ENCODE data around the gene UGT1A10.
A peak's percentile ranks its signal among the peaks of the same experiment; 100 is the strongest.
"Not testable (repeated sequence)": the region's sequence is repeated elsewhere in the genome, so short reads cannot be mapped to it uniquely, and the experiment has no call there.

The UGT1A10 gene

GRCh38 chr2:233698740-233699139, 62.5 kb downstream of the UGT1A10 start:
- no peak for DNase-seq

GRCh38 chr2:233699424-233700027, 63.3 kb downstream of the UGT1A10 start:
- no peak for DNase-seq

DNA sequence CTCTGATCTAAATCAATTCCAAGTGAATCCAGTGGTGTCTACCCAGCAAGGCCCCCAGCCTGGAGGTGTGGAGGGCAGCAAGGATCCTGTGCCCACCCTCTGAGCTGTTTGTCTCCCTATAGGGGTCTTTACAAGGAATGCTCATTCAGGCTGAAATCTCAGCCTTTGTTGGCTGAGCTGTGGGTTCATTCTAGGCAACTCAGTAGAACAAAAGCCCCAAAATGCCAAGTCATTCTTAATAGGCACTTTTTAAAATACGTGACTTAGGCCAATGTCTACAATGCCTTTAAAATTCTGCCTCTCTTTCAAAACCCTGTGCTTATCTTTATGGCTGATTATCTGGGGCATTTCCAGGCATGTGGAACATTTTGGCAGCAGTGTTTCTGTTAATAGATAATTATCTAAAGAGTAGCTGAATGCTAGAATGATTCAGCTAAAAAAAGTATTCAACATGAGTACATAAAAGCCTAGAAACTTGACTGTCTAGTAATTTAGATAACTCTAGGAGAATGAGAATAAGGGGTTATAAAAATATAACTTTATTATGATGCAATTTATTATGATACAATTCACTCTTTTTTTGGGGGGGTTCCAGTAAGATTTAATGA, 63.9 kb downstream of the UGT1A10 start:
- no peak for DNase-seq

GRCh38 chr2:233700842-233701241, 64.6 kb downstream of the UGT1A10 start:
- DNase-seq: not testable (repeated sequence)

DNA sequence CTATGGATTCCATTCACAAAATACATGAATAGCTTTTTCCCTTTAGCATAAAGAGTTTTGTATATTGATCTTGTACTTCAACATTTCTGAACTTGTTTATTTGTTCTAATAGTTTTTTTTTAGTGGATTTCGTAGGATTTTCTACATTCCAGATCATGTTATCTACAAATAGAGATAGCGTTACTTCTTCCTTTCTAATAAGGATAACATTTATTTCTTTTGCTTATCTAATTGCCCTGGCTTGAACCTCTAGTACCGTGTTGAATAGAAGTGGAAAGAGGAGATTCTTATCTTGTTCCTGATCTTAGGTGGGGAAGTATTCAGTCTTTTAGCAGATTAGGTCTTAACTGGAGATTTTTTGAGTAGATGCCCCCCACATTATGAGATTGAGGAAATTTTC, 66.0 kb downstream of the UGT1A10 start:
- DNase-seq: no peak

DNA sequence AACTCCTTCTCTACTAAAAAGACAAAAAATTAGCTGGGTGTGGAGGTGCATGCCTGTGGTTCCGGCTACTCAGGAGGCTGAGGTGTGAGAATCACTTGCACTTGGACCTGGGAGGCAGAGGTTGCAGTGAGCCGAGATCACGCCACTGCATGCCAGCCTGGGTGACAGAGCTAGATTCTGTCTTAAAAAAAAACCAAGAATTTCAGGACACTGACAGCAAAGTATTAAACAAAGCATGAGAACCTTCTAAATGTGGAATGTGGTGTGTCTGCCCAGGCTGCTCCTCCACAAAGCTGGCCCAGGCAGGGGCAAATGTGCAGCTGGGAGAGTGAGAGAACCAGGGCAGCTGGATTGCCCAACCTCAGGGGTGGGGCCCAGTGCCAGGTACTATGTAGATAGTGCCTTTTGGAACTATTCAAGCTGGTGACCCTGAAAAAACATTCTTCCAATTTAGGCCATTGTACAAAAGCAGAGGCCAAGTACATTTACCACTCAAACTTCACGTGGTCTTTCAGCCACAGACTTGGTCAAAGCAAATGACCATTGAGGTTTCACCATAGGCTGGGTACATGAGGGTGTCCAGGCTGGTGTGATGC, 69.8 kb downstream of the UGT1A10 start:
- no peak for DNase-seq

- DNase-seq: no peak
Observed at GRCh38 chr2:233706720-233707119, 70.5 kb downstream of the UGT1A10 start.

DNA sequence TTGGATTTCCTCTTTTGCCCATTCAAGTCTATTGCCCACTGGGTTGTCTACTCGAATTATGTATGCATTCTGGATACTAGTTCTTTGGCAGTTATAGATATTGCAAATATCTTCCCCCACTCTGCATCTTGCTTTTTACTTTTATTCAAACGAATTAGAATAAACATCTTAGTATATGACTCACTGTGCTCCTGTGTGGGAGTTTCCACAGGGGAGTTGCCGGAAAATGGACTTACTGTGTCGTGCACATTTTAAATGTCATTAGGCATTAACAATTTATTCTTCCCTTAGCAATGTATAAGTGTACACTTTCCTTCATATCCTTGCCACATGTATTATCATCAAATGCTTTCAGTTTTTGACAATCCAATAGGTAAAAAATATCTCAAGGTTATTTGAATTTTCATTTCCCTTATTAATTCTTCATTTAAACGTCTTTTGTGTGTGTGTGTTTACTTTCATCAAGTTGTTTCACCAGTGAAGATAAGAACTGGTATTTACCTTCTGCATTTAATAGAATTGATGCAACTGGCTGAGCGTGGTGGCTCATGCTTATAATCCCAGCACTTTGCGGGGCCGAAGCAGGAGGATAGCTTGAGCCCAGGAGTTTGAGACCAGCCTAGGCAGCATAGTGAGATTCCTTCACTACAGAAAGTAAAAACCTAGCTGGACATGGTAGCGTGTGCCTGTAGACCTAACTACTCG, 71.8 kb downstream of the UGT1A10 start:
- no peak for DNase-seq

DNA sequence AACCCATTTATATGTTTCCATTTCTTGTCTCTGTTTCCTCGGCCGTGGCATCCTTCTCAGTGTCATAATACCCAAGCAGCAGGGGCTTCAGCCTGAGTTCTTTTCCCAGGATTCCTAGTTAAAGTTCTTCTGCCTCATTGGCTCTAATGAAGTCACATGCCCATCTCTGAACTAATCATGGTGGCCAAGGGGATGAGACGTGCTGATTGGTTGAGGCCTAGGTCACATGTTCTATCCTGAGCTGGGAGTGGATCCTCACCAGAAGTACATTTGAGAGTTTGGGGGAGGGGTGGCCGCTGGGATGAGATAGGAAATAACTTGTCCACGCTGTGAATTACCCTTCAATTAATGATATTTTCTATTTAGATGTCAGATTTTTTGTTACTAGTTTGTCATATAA, 72.7 kb downstream of the UGT1A10 start:
- DNase-seq: no peak

DNA sequence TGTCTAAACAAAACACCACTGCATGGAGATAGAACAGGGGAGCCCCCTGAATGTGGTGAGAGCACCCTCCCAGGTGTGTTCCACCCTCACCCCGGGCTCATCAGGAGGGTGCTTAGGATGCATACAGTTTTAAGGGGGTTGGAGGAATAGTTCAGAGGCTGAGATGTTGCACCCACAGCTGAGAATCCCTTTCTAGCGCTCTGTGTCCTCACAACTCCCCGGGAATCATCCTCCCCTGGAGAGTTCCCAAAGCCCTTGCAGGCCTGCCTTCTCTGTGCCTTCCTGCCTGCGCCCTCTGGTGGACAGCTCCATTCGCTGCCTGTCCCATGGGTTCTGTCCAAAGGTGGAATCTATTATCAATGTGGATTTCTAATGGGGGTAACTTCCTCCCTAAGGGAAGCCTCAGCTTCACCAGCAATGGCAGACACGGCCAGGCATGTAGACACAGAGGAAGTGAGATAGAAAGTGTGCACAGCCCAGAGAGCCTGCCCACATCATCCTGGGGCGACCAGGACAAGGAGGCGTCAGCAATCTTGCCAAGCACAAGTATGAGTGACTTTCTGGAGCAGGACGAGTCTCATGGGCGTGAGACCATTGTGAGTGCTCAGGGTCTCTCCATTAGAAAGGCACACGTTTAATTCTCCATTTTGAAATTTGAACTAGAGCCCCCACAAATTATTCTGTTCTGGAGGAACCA, 75.2 kb downstream of the UGT1A10 start:
- peak; percentile 57 for DNase-seq

GRCh38 chr2:233712611-233713261, 76.5 kb downstream of the UGT1A10 start, which contains the start of gene UGT1A5:
Gene UGT1A5 (plus strand): TSS chr2:233712907. CDS start chr2:233712992, 85 bp downstream.
- DNase-seq: no peak

DNA sequence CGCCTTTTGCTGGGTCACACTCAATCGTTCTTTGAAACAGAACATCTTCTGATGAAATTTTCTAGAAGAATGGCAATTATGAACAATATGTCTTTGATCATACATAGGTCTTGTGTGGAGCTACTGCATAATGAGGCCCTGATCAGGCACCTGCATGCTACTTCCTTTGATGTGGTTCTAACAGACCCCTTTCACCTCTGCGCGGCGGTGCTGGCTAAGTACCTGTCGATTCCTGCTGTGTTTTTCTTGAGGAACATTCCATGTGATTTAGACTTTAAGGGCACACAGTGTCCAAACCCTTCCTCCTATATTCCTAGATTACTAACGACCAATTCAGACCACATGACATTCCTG, 77.0 kb downstream of the UGT1A10 start:
- no peak for DNase-seq

GRCh38 chr2:233714121-233714520, 77.9 kb downstream of the UGT1A10 start:
- DNase-seq: no peak

- DNase-seq: no peak
Observed at GRCh38 chr2:233718552-233718951, 82.3 kb downstream of the UGT1A10 start, which contains the start of gene UGT1A4. Gene UGT1A4 (plus strand): TSS chr2:233718736. CDS start chr2:233718821, 85 bp downstream.

GRCh38 chr2:233728723-233729301, 92.6 kb downstream of the UGT1A10 start, which contains the start of gene UGT1A3:
Gene UGT1A3 (plus strand): TSS chr2:233729042. CDS start chr2:233729127, 85 bp downstream.
- no peak for DNase-seq

- DNase-seq: not testable (repeated sequence)
Observed at GRCh38 chr2:233736868-233737653, 100.8 kb downstream of the UGT1A10 start.

DNA sequence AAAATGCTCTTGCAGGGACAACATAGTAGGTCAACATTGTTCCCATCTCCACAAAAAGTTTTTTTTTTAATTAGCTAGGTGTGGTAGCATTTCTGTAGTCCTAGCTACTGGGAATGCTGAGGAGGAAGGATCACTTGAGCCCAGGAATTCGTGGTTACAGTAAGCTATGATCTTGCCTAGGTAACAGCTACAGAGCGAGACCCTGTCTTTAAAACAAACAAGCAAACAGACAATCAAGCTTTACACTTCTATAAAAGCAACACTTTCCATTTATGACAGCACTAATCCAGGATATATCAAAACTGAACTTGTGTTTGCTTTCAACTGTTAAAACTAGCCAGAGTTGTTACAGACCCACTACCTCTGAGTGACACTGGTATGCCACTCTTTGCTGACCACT, 104.6 kb downstream of the UGT1A10 start:
- DNase-seq: no peak

GRCh38 chr2:233743464-233744259, 107.4 kb downstream of the UGT1A10 start:
- no peak for DNase-seq

GRCh38 chr2:233745073-233745755, 109.0 kb downstream of the UGT1A10 start:
- no peak for DNase-seq

DNA sequence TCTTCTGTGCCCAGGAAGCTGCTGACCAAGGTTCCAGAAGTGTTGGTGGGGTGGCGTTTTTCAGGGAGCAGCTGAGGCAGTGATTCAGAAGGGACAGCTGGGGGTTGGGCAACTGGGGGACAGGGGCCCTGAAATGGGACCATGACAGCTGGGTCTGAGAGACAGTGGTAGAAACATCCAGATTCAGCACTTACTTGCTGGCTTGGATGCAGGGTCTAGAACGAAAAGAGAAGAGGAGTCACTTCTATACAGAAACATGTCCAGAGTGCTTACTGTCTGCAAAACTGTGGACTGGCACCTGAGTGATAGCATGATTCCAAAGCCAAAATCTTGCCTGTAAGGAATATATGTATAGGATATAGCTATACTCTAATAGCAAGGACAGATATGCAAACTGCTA, 109.6 kb downstream of the UGT1A10 start:
- DNase-seq: not testable (repeated sequence)

All from CD4-positive, alpha-beta T cell treated with Interleukin-17A for 1 hour (primary cell).